DMS 273 treated with DMSO at 0.1 percent for 48 hours (cell line): ENCODE results near the gene PRKCQ.
"Not testable (repeated sequence)": the region's sequence is repeated elsewhere in the genome, so short reads cannot be mapped to it uniquely, and the experiment has no call there.

Source experiments
- DNase-seq: peaks from one replicate; lab custom pipeline; 2025; lab: John Stamatoyannopoulos, UW

PRKCQ gene

GRCh38 chr10:6383096-6383812, 196.8 kb downstream of the PRKCQ start:
- no peak for DNase-seq

- DNase-seq: no peak
Observed at GRCh38 chr10:6382081-6382480, 198.0 kb downstream of the PRKCQ start.

GRCh38 chr10:6380478-6380877, 199.6 kb downstream of the PRKCQ start:
- not testable (repeated sequence) for DNase-seq

GRCh38 chr10:6379015-6379776, 200.9 kb downstream of the PRKCQ start:
- no peak for DNase-seq
